K562 (cell line): ENCODE results near the gene HYPK. TPM values are rescaled to one million over a fixed set of nuclear protein-coding genes. Genes with fewer than 3 reads are reported as not detected.
A peak's percentile ranks its signal among the peaks of the same experiment; 100 is the strongest.

ENCODE experiments used
- ZNF197 ChIP-seq: fragments of 200-800 bp; sonication (Bioruptor generic); IDR thresholded peaks from 2 replicates; pipeline ENCODE4 v1.6.1; 2016; ENCODE audit warnings: low read depth, missing genetic modification characterization, missing compliant biosample characterization
- polyA plus RNA-seq, 8 experiments: library from polyadenylated mRNA; depleted of rRNA in 4 of 8; stranded (reverse) in 5 of 8; unstranded in 3 of 8; fragments of >200 nt; fragmentation: Nextera tagmentation in 2 of 8; fragmentation: Illumina TruSeq in 1 of 8; extraction: Ambion mirVana in 2 of 8; extraction: Trizol in 1 of 8; gene quantifications; 2 replicates each; pipeline versions ENCODE4 v1.2.1 to v1.2.3, GENCODE V29; 2011 to 2014; ENCODE audit warnings: inconsistent platforms in 1 of 8, missing spikeins in 1 of 8
- total RNA-seq, 7 experiments: library from RNA; depleted of rRNA in 6 of 7; stranded (reverse); fragments of >200 nt in 6 of 7; fragmentation: Illumina TruSeq in 2 of 7; extraction: Trizol in 2 of 7; gene quantifications; 2 replicates each; pipeline versions ENCODE4 v1.2.1 to v1.2.3, GENCODE V29; 2011 to 2021; ENCODE audit warnings: low replicate concordance in 1 of 7
- TF ChIP-seq, protein P1 (sequence below): fragments of 450-650 bp; IDR thresholded peaks from 2 replicates; pipeline ENCODE4 v1.6.1; 2016; ENCODE audit warnings: mild to moderate bottlenecking, moderate library complexity
- TF ChIP-seq, protein P2 (sequence below), 2 experiments: fragments of 450-650 bp in 1 of 2; IDR thresholded peaks; 2 replicates each; pipeline ENCODE4 v1.6.1; 2011 to 2017; ENCODE audit warnings: low read depth in 2 of 2, antibody characterized with exemption in 1 of 2, borderline replicate concordance in 1 of 2, low read length in 1 of 2, mild to moderate bottlenecking in 1 of 2, mixed read lengths in 1 of 2; ENCODE audit not compliant: control insufficient read depth in 1 of 2
- TF ChIP-seq, protein P3 (sequence below): sonication (generic); formaldehyde crosslinking; IDR thresholded peaks from 2 replicates; pipeline ENCODE4 v1.8.0; 2022; ENCODE audit warnings: missing genetic modification reagents, mild to moderate bottlenecking, borderline replicate concordance

The HYPK gene
- total and polyA plus RNA-seq, 9 of the 15 experiments (the other 6 are each of a cell fraction or from before 2014, with no cell fraction given) = 7.2 to 28.0 (median 21.1) TPM

DNA sequence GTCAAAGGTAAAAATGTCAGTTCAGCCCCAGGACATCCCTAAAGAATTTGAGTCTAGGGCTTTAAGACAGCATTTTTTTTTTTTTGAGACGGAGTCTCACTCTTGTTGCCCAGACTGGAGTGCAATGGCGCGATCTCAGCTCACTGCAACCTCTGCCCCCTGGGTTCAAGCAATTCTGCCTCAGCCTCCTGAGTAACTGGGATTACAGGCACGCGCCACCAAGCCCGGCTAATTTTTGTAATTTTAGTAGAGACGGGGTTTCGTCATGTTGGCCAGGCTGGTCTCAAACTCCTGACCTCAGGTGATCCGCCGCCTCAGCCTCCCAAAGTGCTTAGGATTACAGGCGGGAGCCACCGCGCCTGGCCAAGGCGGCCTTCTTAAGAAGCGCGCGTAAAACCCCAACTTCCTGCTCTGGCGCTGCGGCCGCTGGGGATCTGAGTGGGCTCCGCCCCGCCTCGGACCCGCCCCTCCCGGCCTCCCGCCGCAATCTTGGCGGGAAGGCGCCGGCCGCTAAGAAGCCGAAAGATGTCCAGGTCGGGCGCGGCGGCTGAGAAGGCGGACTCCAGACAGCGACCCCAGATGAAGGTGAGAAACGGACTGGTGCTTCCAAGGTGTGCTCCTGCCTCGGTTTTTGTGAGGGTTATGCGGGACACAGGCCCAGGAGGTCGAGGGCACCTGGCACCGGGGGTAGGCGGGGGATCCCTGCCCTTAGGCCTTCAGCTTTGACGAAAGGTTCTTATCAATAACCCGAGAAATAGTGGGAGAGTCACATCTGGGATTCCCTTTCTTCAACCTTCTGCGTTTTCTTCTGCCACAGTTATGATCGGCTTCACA, 26.3 kb downstream of the HYPK start, which contains the start of gene WDR76 (continued):
- TF ChIP-seq, protein P1, sequence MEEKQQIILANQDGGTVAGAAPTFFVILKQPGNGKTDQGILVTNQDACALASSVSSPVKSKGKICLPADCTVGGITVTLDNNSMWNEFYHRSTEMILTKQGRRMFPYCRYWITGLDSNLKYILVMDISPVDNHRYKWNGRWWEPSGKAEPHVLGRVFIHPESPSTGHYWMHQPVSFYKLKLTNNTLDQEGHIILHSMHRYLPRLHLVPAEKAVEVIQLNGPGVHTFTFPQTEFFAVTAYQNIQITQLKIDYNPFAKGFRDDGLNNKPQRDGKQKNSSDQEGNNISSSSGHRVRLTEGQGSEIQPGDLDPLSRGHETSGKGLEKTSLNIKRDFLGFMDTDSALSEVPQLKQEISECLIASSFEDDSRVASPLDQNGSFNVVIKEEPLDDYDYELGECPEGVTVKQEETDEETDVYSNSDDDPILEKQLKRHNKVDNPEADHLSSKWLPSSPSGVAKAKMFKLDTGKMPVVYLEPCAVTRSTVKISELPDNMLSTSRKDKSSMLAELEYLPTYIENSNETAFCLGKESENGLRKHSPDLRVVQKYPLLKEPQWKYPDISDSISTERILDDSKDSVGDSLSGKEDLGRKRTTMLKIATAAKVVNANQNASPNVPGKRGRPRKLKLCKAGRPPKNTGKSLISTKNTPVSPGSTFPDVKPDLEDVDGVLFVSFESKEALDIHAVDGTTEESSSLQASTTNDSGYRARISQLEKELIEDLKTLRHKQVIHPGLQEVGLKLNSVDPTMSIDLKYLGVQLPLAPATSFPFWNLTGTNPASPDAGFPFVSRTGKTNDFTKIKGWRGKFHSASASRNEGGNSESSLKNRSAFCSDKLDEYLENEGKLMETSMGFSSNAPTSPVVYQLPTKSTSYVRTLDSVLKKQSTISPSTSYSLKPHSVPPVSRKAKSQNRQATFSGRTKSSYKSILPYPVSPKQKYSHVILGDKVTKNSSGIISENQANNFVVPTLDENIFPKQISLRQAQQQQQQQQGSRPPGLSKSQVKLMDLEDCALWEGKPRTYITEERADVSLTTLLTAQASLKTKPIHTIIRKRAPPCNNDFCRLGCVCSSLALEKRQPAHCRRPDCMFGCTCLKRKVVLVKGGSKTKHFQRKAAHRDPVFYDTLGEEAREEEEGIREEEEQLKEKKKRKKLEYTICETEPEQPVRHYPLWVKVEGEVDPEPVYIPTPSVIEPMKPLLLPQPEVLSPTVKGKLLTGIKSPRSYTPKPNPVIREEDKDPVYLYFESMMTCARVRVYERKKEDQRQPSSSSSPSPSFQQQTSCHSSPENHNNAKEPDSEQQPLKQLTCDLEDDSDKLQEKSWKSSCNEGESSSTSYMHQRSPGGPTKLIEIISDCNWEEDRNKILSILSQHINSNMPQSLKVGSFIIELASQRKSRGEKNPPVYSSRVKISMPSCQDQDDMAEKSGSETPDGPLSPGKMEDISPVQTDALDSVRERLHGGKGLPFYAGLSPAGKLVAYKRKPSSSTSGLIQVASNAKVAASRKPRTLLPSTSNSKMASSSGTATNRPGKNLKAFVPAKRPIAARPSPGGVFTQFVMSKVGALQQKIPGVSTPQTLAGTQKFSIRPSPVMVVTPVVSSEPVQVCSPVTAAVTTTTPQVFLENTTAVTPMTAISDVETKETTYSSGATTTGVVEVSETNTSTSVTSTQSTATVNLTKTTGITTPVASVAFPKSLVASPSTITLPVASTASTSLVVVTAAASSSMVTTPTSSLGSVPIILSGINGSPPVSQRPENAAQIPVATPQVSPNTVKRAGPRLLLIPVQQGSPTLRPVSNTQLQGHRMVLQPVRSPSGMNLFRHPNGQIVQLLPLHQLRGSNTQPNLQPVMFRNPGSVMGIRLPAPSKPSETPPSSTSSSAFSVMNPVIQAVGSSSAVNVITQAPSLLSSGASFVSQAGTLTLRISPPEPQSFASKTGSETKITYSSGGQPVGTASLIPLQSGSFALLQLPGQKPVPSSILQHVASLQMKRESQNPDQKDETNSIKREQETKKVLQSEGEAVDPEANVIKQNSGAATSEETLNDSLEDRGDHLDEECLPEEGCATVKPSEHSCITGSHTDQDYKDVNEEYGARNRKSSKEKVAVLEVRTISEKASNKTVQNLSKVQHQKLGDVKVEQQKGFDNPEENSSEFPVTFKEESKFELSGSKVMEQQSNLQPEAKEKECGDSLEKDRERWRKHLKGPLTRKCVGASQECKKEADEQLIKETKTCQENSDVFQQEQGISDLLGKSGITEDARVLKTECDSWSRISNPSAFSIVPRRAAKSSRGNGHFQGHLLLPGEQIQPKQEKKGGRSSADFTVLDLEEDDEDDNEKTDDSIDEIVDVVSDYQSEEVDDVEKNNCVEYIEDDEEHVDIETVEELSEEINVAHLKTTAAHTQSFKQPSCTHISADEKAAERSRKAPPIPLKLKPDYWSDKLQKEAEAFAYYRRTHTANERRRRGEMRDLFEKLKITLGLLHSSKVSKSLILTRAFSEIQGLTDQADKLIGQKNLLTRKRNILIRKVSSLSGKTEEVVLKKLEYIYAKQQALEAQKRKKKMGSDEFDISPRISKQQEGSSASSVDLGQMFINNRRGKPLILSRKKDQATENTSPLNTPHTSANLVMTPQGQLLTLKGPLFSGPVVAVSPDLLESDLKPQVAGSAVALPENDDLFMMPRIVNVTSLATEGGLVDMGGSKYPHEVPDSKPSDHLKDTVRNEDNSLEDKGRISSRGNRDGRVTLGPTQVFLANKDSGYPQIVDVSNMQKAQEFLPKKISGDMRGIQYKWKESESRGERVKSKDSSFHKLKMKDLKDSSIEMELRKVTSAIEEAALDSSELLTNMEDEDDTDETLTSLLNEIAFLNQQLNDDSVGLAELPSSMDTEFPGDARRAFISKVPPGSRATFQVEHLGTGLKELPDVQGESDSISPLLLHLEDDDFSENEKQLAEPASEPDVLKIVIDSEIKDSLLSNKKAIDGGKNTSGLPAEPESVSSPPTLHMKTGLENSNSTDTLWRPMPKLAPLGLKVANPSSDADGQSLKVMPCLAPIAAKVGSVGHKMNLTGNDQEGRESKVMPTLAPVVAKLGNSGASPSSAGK = peak; percentile 87
- no peak for TF ChIP-seq ZNF197 (CRISPR knock-in tag)
- TF ChIP-seq, protein P2, sequence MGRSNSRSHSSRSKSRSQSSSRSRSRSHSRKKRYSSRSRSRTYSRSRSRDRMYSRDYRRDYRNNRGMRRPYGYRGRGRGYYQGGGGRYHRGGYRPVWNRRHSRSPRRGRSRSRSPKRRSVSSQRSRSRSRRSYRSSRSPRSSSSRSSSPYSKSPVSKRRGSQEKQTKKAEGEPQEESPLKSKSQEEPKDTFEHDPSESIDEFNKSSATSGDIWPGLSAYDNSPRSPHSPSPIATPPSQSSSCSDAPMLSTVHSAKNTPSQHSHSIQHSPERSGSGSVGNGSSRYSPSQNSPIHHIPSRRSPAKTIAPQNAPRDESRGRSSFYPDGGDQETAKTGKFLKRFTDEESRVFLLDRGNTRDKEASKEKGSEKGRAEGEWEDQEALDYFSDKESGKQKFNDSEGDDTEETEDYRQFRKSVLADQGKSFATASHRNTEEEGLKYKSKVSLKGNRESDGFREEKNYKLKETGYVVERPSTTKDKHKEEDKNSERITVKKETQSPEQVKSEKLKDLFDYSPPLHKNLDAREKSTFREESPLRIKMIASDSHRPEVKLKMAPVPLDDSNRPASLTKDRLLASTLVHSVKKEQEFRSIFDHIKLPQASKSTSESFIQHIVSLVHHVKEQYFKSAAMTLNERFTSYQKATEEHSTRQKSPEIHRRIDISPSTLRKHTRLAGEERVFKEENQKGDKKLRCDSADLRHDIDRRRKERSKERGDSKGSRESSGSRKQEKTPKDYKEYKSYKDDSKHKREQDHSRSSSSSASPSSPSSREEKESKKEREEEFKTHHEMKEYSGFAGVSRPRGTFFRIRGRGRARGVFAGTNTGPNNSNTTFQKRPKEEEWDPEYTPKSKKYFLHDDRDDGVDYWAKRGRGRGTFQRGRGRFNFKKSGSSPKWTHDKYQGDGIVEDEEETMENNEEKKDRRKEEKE (IDR thresholded peaks at IDR 0.05; ENCODE audit: borderline replicate concordance in 1 of 2, control insufficient read depth in 1 of 2, low read depth in 2 of 2, low read length in 1 of 2) = no peak
- TF ChIP-seq, protein P3, sequence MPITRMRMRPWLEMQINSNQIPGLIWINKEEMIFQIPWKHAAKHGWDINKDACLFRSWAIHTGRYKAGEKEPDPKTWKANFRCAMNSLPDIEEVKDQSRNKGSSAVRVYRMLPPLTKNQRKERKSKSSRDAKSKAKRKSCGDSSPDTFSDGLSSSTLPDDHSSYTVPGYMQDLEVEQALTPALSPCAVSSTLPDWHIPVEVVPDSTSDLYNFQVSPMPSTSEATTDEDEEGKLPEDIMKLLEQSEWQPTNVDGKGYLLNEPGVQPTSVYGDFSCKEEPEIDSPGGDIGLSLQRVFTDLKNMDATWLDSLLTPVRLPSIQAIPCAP = no peak
